H1 (cell line): Measurements from ENCODE around the gene HACL1. TPM values are rescaled to one million over a fixed set of nuclear protein-coding genes. Genes with fewer than 3 reads are reported as not detected.

ENCODE experiments used
- CTCF ChIA-PET: fragments of 300-600 bp; sonication (Branson Sonifier 250); formaldehyde crosslinking; loops from one replicate; lab custom pipeline; 2021; ENCODE audit not compliant: partially characterized antibody; lab: Charles Lee
- POLR2A ChIA-PET: fragments of 300-600 bp; sonication (Branson Sonifier 250); formaldehyde crosslinking; loops from one replicate; lab custom pipeline; 2021; ENCODE audit warnings: inconsistent platforms; ENCODE audit not compliant: partially characterized antibody; lab: Charles Lee
- DNase-seq, 2 experiments: peaks; one replicate each; pipeline versions ENCODE4 v3.0.0 to v3.0.0-alpha.2; 2010 to 2022; ENCODE audit warnings: low spot score in 2 of 2, low read depth in 1 of 2, mixed read lengths in 1 of 2
- FAIRE-seq: peaks from 2 replicates; lab custom pipeline; 2011; peaks lifted over from hg19 to GRCh38; lab: Jason Lieb, UNC
- H2AFZ ChIP-seq: 2 replicates; pipeline ENCODE4 v1.8.1; 2012; ENCODE audit warnings: low read length, inconsistent platforms
- H2AK5ac ChIP-seq: 2 replicates; pipeline ENCODE4 v1.6.1; 2013; ENCODE audit warnings: low read depth, low read length
- H2BK120ac ChIP-seq: replicated peaks from 2 replicates; pipeline ENCODE3; 2013; ENCODE audit warnings: low read depth, low read length, inconsistent platforms
- H2BK12ac ChIP-seq: 2 replicates; pipeline ENCODE4 v1.6.1; 2013; ENCODE audit warnings: low read depth, low read length
- H2BK15ac ChIP-seq: 2 replicates; pipeline ENCODE4 v1.6.1; 2013; ENCODE audit warnings: low read length
- H2BK20ac ChIP-seq: 2 replicates; pipeline ENCODE4 v1.6.1; 2013; ENCODE audit warnings: low read length
- H2BK5ac ChIP-seq: 2 replicates; pipeline ENCODE4 v1.6.1; 2013; ENCODE audit warnings: low read depth, low read length
- H3K14ac ChIP-seq: 2 replicates; pipeline ENCODE4 v1.6.1; 2013; ENCODE audit warnings: inconsistent platforms; ENCODE audit not compliant: insufficient read length
- H3K18ac ChIP-seq: 2 replicates; pipeline ENCODE4 v1.6.1; 2013; ENCODE audit warnings: low read length; ENCODE audit errors: extremely low read depth
- H3K23ac ChIP-seq: 2 replicates; pipeline ENCODE4 v1.6.1; 2013; ENCODE audit warnings: inconsistent platforms; ENCODE audit not compliant: insufficient read length
- H3K23me2 ChIP-seq: 2 replicates; pipeline ENCODE4 v1.6.1; 2013; ENCODE audit warnings: low read depth, low read length
- H3K27ac ChIP-seq: 2 replicates; pipeline ENCODE4 v1.6.1; 2011; ENCODE audit warnings: low read depth, low read length, inconsistent platforms
- H3K27me3 ChIP-seq, 4 experiments: replicated peaks in 1 of 4; 1 replicate in 1 of 4; 2 replicates in 3 of 4; pipeline versions ENCODE4 v1.6.1 to v1.8.1; 2011 to 2013; ENCODE audit warnings: low read length in 3 of 4, mild to moderate bottlenecking in 3 of 4, inconsistent platforms in 2 of 4, mixed read lengths in 2 of 4, moderate library complexity in 1 of 4; ENCODE audit not compliant: control insufficient read depth in 3 of 4, insufficient read depth in 3 of 4; ENCODE audit errors: extremely low read depth in 1 of 4
- H3K36me3 ChIP-seq, 4 experiments: 2 replicates each; pipeline versions ENCODE4 v1.6.1 to v1.8.1; 2011 to 2013; ENCODE audit warnings: mild to moderate bottlenecking in 4 of 4, low read length in 3 of 4, moderate library complexity in 2 of 4, control low read depth in 1 of 4, inconsistent platforms in 1 of 4; ENCODE audit not compliant: insufficient read depth in 4 of 4, control insufficient read depth in 2 of 4
- H3K4ac ChIP-seq: replicated peaks from 2 replicates; pipeline ENCODE3; 2013; ENCODE audit warnings: low read length, low read depth, mixed read lengths, inconsistent platforms; ENCODE audit not compliant: insufficient read length
- H3K4me1 ChIP-seq, 4 experiments: replicated peaks in 1 of 4; 1 replicate in 1 of 4; 2 replicates in 3 of 4; pipeline versions ENCODE4 v1.6.1 to v1.8.1; 2011 to 2013; ENCODE audit warnings: low read length in 3 of 4, inconsistent platforms in 2 of 4, mixed read lengths in 1 of 4; ENCODE audit not compliant: insufficient read depth in 4 of 4, control insufficient read depth in 3 of 4
- H3K4me2 ChIP-seq, 2 experiments: 2 replicates each; pipeline versions ENCODE4 v1.6.1 to v1.8.1; 2011 to 2013; ENCODE audit warnings: low read depth in 2 of 2, low read length in 2 of 2, control low read depth in 1 of 2, inconsistent platforms in 1 of 2, mild to moderate bottlenecking in 1 of 2; ENCODE audit not compliant: insufficient read depth in 1 of 2
- H3K4me3 ChIP-seq, 4 experiments: fragments of 200-600, 300-600 bp in 1 of 4; sonication (generic), shearing (Covaris generic), sonication (Bioruptor Twin) in 1 of 4; 2 replicates each; pipeline versions ENCODE4 v1.5.1 to v1.8.1; 2011 to 2016; ENCODE audit warnings: low read length in 4 of 4, low read depth in 3 of 4, control low read depth in 2 of 4, inconsistent platforms in 2 of 4, mild to moderate bottlenecking in 2 of 4, mixed read lengths in 1 of 4, moderate library complexity in 1 of 4; ENCODE audit not compliant: insufficient read depth in 2 of 4; ENCODE audit errors: extremely low read depth in 1 of 4
- H3K56ac ChIP-seq: replicated peaks from 2 replicates; pipeline ENCODE3; 2013; ENCODE audit warnings: low read depth, mild to moderate bottlenecking, mixed read lengths, low read length, inconsistent platforms; ENCODE audit not compliant: insufficient read length
- H3K79me1 ChIP-seq: 2 replicates; pipeline ENCODE4 v1.6.1; 2013; ENCODE audit warnings: low read depth, low read length, control low read depth
- H3K79me2 ChIP-seq, 2 experiments: 2 replicates each; pipeline versions ENCODE4 v1.6.1 to v1.8.1; 2012 to 2013; ENCODE audit warnings: low read length in 2 of 2, mild to moderate bottlenecking in 2 of 2, inconsistent platforms in 1 of 2; ENCODE audit not compliant: insufficient read depth in 2 of 2, control insufficient read depth in 1 of 2
- H3K9ac ChIP-seq, 4 experiments: replicated peaks in 1 of 4; 1 replicate in 1 of 4; 2 replicates in 3 of 4; pipeline versions ENCODE4 v1.6.1 to v1.8.1; 2011 to 2013; ENCODE audit warnings: low read depth in 3 of 4, low read length in 3 of 4, control low read depth in 2 of 4, mild to moderate bottlenecking in 2 of 4, moderate library complexity in 2 of 4, inconsistent platforms in 1 of 4; ENCODE audit errors: extremely low read depth in 1 of 4
- H3K9me3 ChIP-seq, 2 experiments: 2 replicates each; pipeline versions ENCODE4 v1.6.1 to v1.8.1; 2012 to 2013; ENCODE audit warnings: mild to moderate bottlenecking in 2 of 2, moderate library complexity in 2 of 2, control low read depth in 1 of 2, inconsistent platforms in 1 of 2, low read depth in 1 of 2, low read length in 1 of 2, mixed read lengths in 1 of 2; ENCODE audit not compliant: insufficient read depth in 2 of 2
- H4K20me1 ChIP-seq, 2 experiments: replicated peaks in 1 of 2; 2 replicates each; pipeline versions ENCODE3 to v1.8.1; 2011 to 2013; ENCODE audit warnings: inconsistent platforms in 2 of 2, low read length in 2 of 2, mild to moderate bottlenecking in 1 of 2; ENCODE audit not compliant: insufficient read depth in 2 of 2, control insufficient read depth in 1 of 2
- H4K5ac ChIP-seq: 2 replicates; pipeline ENCODE4 v1.6.1; 2013; ENCODE audit warnings: low read length, low read depth, mixed read lengths, inconsistent platforms; ENCODE audit not compliant: insufficient read length
- H4K8ac ChIP-seq: 2 replicates; pipeline ENCODE4 v1.8.0; 2013; ENCODE audit warnings: mild to moderate bottlenecking, moderate library complexity, low read length, inconsistent platforms; ENCODE audit not compliant: insufficient read depth; ENCODE audit errors: extremely low read depth
- H4K91ac ChIP-seq: replicated peaks from 2 replicates; pipeline ENCODE3; 2013; ENCODE audit warnings: low read length, mixed read lengths, inconsistent platforms; ENCODE audit not compliant: insufficient read length
- ATF2 ChIP-seq: IDR thresholded peaks from 2 replicates; pipeline ENCODE4 v1.6.1; 2012; ENCODE audit warnings: low read length, inconsistent platforms
- ATF3 ChIP-seq: IDR thresholded peaks from 2 replicates; pipeline ENCODE4 v1.6.1; 2011; ENCODE audit warnings: low read depth, mild to moderate bottlenecking, low read length; ENCODE audit not compliant: insufficient read depth
- BACH1 ChIP-seq: IDR thresholded peaks from 2 replicates; pipeline ENCODE4 v1.6.1; 2012; ENCODE audit warnings: low read length, improper control_type of control experiment
- GTF2F1 ChIP-seq: IDR thresholded peaks from 2 replicates; pipeline ENCODE4 v1.6.1; 2012; ENCODE audit warnings: low read depth, low read length, improper control_type of control experiment, borderline replicate concordance
- JUN ChIP-seq: IDR thresholded peaks from 2 replicates; pipeline ENCODE4 v1.6.1; 2011; ENCODE audit warnings: low read depth, mild to moderate bottlenecking, improper control_type of control experiment, low read length
- NRF1 ChIP-seq: IDR thresholded peaks from 2 replicates; pipeline ENCODE4 v1.6.1; 2011; ENCODE audit warnings: mild to moderate bottlenecking, low read depth, low read length, improper control_type of control experiment
- PHF8 ChIP-seq: fragments of 200-600 bp; sonication (generic); conservative IDR thresholded peaks from 2 replicates; pipeline ENCODE4 v1.7.1; 2012; ENCODE audit warnings: low read depth, mild to moderate bottlenecking, inconsistent platforms, low read length, moderate library complexity
- RFX5 ChIP-seq: IDR thresholded peaks from 2 replicates; pipeline ENCODE4 v1.6.1; 2011; ENCODE audit warnings: low read depth, low read length, improper control_type of control experiment, borderline replicate concordance
- RXRA ChIP-seq: IDR thresholded peaks from 2 replicates; pipeline ENCODE4 v1.6.1; 2011; ENCODE audit warnings: low read depth, mild to moderate bottlenecking, low read length, moderate library complexity; ENCODE audit not compliant: insufficient read depth
- TCF12 ChIP-seq: IDR thresholded peaks from 2 replicates; pipeline ENCODE4 v1.6.1; 2011; ENCODE audit warnings: low read depth, mild to moderate bottlenecking, low read length
- YY1 ChIP-seq: IDR thresholded peaks from 2 replicates; pipeline ENCODE4 v1.6.1; 2011; ENCODE audit warnings: low read depth, mild to moderate bottlenecking, low read length
- WGBS, 2 experiments: shearing (Covaris generic) in 1 of 2; methylation state at CpG; one replicate each; pipeline versions ENCODE4 v1.1.6 to v1.1.7; 2013 to 2015; ENCODE audit warnings: low lambda C conversion rate in 2 of 2, mixed read lengths in 2 of 2, inconsistent platforms in 1 of 2, low coverage in 1 of 2, missing lambda C conversion rate in 1 of 2; ENCODE audit not compliant: insufficient replicate concordance in 2 of 2, insufficient coverage in 1 of 2, insufficient read length in 1 of 2; ENCODE audit errors: extremely low coverage in 1 of 2, missing lambda C conversion rate in 1 of 2; 5-methylcytosine and 5-hydroxymethylcytosine counted together
- polyA plus RNA-seq, 7 experiments: library from polyadenylated mRNA; depleted of rRNA in 3 of 7; stranded (reverse) in 5 of 7; unstranded in 2 of 7; fragments of >200 nt in 5 of 7; fragments of 200-250 nt in 2 of 7; gene quantifications; 1 replicate in 5 of 7; 2 replicates in 1 of 7; 4 replicates in 1 of 7; pipeline versions ENCODE4 v1.2.1 to v1.2.3, GENCODE V29; 2011 to 2013; ENCODE audit warnings: missing spikeins in 2 of 7, mixed read lengths in 2 of 7
- total RNA-seq: library from RNA; stranded (reverse); fragmentation: NEBNext Ultra II Directional; extraction: Animal tissue kit (Norgen Biotek cat#: 25700); gene quantifications from 2 replicates; pipeline ENCODE4 v1.2.1, GENCODE V29; 2021

HACL1 gene
- total and polyA plus RNA-seq, 2 of the 8 experiments (the other 6 are each of a cell fraction or from before 2014, with no cell fraction given) = 38.2 to 46.0 TPM

- Histone ChIP-seq H3K9me3 (no peaks in the 10 kb centered on the region), H3K36me3 (no peaks in the 10 kb centered on the region), H3K27ac (no peak overlapping the region), H2BK20ac (no peak overlapping the region), H3K4me2 (no peak overlapping the region), H4K8ac (no peak overlapping the region), H3K4me3 (no peak overlapping the region), H3K56ac (no peak overlapping the region), H3K79me2 (no peaks in the 10 kb centered on the region), H2AFZ (no peak overlapping the region), H2BK12ac (no peak overlapping the region), H4K5ac (no peak overlapping the region), H2BK15ac (no peak overlapping the region), H4K91ac (no peak overlapping the region), H3K14ac (no peak overlapping the region), H3K79me1 (no peaks in the 10 kb centered on the region), H3K4me1 (peaks cover 0 to 3% (median 2%) of the 10 kb centered on the region in 4 experiments; a peak in 2 of 7 replicates), H3K27me3 (no peaks in the 10 kb centered on the region; a peak in 1 of 7 replicates), H2AK5ac (no peak overlapping the region), H3K23ac (no peak overlapping the region), H2BK120ac (no peak overlapping the region), H2BK5ac (no peak overlapping the region), H4K20me1 (no peaks in the 10 kb centered on the region), H3K4ac (no peak overlapping the region), H3K9ac (no peak overlapping the region), H3K23me2 (no peaks in the 10 kb centered on the region), H3K18ac (no peak overlapping the region)
- DNase-seq = no peak
- POLR2A ChIA-PET = interaction anchor here (0.6 kb wide), 1 partner anchor 322 kb away, joined by 4 read pairs; no protein-coding TSS in a partner anchor
- WGBS, 2 experiments = 90% methylated on average over 4 of the region's 4 CpGs; no CpG with 5 or more reads in 1 of the 2 experiments
- CTCF ChIA-PET = interaction anchor here (0.6 to 3.5 kb wide), 7 partner anchors 8 to 289 kb away, joined by 3 to 15 read pairs (median 4); no protein-coding TSS in a partner anchor
- FAIRE-seq = no peak
- TF ChIP-seq YY1 (no peak), GTF2F1 (no peak), RXRA (no peak), ATF3 (no peak), RFX5 (no peak), NRF1 (no peak), BACH1 (no peak), JUN (no peak), PHF8 (no peak), TCF12 (no peak), ATF2 (no peak)
These were observed 86.6 kb downstream of the HACL1 start for GRCh38 chr3:15514663-15515340.
